Activated CD4-positive, alpha-beta T cell treated with anti-CD3 and anti-CD28 coated beads for 36 hours (primary cell): Measurements from ENCODE around the gene SCN5A. TPM values are rescaled to one million over a fixed set of nuclear protein-coding genes. Genes with fewer than 3 reads are reported as not detected.

ENCODE experiments used
- ATAC-seq: fragments of 200-7000 bp; cut with Tn5 transposase; one replicate; pipeline ENCODE4 v1.10.0; 2021; ENCODE audit warnings: mild to moderate bottlenecking, moderate library complexity
- CTCF ChIA-PET: fragments of 350-600 bp; sonication (Branson Sonifier 250); formaldehyde crosslinking; loops from one replicate; lab custom pipeline; 2021; ENCODE audit warnings: antibody characterized with exemption; lab: Charles Lee
- POLR2A ChIA-PET: fragments of 350-600 bp; sonication (Branson Sonifier 250); formaldehyde crosslinking; loops from one replicate; lab custom pipeline; 2021; ENCODE audit warnings: antibody characterized with exemption, inconsistent platforms; lab: Charles Lee
- DNase-seq: peaks from one replicate; pipeline ENCODE4 v3.0.0-alpha.2; 2020
- H3K27ac Mint-ChIP-seq: one replicate; pipeline ENCODE4 v1.8.0; 2021; ENCODE audit warnings: mixed read lengths
- H3K27me3 Mint-ChIP-seq: one replicate; pipeline ENCODE4 v1.8.0; 2021; ENCODE audit warnings: mixed read lengths
- H3K36me3 Mint-ChIP-seq: one replicate; pipeline ENCODE4 v1.8.0; 2021; ENCODE audit warnings: low read depth, mixed read lengths
- H3K4me1 Mint-ChIP-seq: one replicate; pipeline ENCODE4 v1.8.0; 2021; ENCODE audit warnings: mixed read lengths
- H3K4me3 Mint-ChIP-seq: one replicate; pipeline ENCODE4 v1.8.0; 2021; ENCODE audit warnings: mild to moderate bottlenecking, moderate library complexity, mixed read lengths
- H3K9me3 Mint-ChIP-seq: one replicate; pipeline ENCODE4 v1.8.0; 2021; ENCODE audit warnings: low read depth, mixed read lengths
- intact Hi-C, 2 experiments: fragments of 100-400 bp; cut with DNase I in 1 of 2; cut with micrococcal nuclease in 1 of 2; formaldehyde crosslinking; loops; one replicate each; pipeline versions ENCODE4 v1.14.2 to v1.15.1; 2022 to 2024; cut with DNase I, micrococcal nuclease
- total RNA-seq, 2 experiments: library from RNA; stranded (reverse); gene quantifications; one replicate each; pipeline ENCODE4 v1.2.3, GENCODE V29; 2021

Gene SCN5A
- total RNA-seq, 2 experiments from 2014 or later = 0.14 to 0.39 TPM

DNA sequence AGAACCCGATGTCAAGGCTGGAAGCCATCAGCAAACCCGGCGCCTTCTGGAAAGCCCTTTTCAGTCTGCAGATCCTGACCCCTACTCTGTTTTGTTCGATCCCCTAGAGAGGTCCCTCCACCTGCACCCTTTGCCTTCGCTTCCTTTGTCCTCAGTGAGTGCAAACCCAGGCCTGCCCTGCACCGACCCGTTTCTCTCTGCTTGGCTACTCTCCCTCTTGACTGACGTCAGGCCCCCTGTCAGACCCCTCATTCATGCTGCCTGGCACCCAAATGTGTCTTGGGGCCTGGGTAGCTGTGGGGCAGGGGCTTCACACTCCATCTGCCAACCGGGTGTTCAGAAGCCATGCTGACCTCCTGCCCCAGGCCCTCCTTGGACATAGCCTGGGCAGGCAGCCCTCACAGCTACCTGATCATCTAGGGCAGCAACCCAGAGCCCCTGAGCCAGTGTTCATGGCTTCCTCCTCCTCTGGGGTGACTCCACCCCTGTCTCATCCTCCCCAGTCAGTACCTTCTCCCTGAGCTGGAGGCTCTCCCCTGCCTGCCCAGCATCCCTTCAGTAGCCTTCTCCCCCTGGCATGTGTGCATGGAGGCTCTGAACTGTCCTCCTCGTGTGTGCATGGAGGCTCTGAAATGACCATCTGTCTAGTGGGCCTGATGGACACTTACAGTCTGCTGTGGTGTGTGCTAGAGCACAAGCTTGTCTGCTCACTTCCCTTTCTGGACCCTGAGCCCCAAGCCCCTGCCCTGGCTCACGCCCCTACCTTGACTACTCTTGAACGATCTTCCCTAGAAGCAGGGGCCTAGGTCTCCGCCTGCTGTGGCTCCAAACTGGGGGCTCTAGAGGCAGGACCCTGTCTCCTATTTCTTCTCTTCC is 83.9 kb downstream of the SCN5A start:
- ATAC-seq (no peak), DNase-seq (no peak)
- no peaks in the 10 kb centered on the region for H3K4me1 Mint-ChIP-seq
- no peak overlapping the region for H3K27ac Mint-ChIP-seq
- intact Hi-C loops = no loop called here
- ChIA-PET POLR2A (no interaction called here), CTCF (no interaction called here)
- no peaks in the 10 kb centered on the region for H3K9me3 Mint-ChIP-seq
- no peaks in the 10 kb centered on the region for H3K27me3 Mint-ChIP-seq
- H3K36me3 Mint-ChIP-seq = no peaks in the 10 kb centered on the region
- no peak overlapping the region for H3K4me3 Mint-ChIP-seq

DNA sequence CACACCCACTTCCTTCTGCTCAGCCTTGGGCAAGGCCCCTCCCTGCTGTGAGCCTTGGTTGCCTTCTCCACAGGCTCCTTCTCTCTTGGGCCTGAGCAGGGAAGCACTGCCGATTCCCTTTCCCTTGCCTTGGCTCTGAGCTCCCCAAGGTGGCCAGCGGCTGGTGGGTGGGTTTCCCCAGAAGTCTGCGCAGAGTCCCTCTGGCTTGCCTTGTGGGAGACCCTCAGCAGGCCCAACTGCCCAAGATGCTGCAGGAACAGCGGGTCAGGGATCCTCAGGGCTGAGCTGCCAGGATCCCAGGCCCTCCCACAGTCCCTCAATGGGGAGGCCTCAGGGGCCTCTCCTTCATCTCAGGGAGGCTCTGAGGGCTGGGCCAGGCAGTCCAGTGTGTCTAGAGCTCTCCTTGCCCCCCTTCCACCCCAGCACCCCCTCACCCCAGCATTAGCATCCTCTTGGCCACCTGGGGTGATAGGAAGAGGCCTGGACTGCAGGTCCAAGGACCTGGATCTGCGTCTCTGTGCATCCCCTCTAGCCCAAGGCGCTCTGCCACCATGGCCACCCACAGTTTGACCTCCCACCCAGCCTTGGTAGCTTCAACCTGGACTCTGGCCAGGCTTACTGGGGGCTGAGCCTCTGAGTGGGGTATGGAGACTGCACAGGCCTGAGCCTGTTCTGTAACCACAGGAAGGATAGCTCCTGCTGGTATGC is 84.7 kb downstream of the SCN5A start:
- CTCF ChIA-PET = no interaction called here

DNA sequence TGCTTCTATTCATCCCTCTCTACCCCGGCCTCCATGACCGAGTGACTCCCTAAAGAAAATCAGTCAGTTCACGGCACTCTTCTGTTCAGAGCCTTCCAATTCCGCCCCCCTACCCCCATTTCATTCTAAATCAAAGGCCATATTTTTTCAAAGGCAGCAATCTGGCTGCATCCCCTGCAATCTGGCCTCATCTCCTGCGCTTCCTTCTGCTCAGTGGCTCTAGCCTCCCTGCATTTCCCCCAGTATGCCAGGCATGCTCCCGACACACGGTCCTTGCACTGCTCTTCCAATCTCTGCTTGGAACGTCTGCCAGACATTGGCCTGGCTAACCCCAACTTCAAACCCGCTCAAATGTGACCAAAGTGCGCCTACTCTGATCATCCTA is 85.6 kb downstream of the SCN5A start:
- intact Hi-C loops = no loop called here
- Mint-ChIP-seq H3K36me3 (no peaks in the 10 kb centered on the region), H3K27ac (no peak overlapping the region), H3K4me1 (no peaks in the 10 kb centered on the region), H3K4me3 (no peak overlapping the region), H3K27me3 (no peaks in the 10 kb centered on the region), H3K9me3 (no peaks in the 10 kb centered on the region)
- ATAC-seq (no peak), DNase-seq (no peak)
- CTCF ChIA-PET = no interaction called here
- POLR2A ChIA-PET = no interaction called here

More for the DNA sequence above, 84.7 kb downstream of the SCN5A start:
- no peak for ATAC-seq
- Mint-ChIP-seq H3K4me1 (no peaks in the 10 kb centered on the region), H3K4me3 (no peak overlapping the region), H3K36me3 (no peaks in the 10 kb centered on the region), H3K27me3 (no peaks in the 10 kb centered on the region), H3K27ac (no peak overlapping the region), H3K9me3 (no peaks in the 10 kb centered on the region)
- POLR2A ChIA-PET = no interaction called here
- intact Hi-C loops = no loop called here
- DNase-seq = no peak

DNA sequence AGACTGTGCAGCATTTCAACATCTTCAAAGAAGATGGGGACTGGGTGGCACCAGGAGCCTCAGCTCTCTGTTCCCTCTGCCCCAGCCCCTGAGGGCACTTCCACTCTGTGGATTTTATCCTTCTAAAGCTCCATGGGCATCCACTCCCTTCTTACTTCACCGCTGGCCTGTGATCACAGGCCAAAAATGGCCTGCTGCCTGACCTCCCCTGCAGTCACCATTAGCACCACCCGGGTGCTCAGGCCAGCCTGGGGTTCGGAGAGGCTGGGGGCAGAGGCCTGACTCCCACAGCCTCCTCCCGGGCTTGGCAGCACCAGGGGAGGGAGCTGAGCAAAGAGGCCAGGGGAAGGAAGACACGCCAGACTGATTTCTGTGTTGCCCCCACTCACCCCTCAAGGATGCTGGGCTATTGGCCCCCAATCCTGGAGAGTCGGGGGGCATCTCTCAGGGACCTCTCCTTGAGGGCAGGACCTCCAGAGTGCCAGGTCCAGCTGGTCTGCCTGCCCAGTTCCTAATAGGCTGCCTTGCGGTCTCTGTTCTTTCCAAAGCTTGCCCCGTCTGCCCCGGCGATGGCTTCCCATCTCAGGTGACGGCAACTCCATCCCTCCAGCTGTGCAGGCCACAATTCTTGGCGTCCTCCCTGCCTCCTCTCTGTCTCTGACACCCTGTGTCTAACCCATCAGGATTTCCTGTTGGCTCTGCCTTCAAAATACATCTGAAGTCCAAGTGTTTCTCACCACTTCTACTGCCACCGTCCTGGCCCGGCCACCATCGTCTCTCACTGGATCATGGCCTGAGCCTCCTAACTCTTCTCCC is 86.2 kb downstream of the SCN5A start:
- H3K27ac Mint-ChIP-seq = no peak overlapping the region
- intact Hi-C loops = no loop called here
- H3K27me3 Mint-ChIP-seq = no peaks in the 10 kb centered on the region
- no peak overlapping the region for H3K4me3 Mint-ChIP-seq
- DNase-seq (no peak), ATAC-seq (no peak)
- H3K4me1 Mint-ChIP-seq = no peaks in the 10 kb centered on the region
- H3K9me3 Mint-ChIP-seq = no peaks in the 10 kb centered on the region
- ChIA-PET POLR2A (no interaction called here), CTCF (no interaction called here)
- H3K36me3 Mint-ChIP-seq = no peaks in the 10 kb centered on the region

DNA sequence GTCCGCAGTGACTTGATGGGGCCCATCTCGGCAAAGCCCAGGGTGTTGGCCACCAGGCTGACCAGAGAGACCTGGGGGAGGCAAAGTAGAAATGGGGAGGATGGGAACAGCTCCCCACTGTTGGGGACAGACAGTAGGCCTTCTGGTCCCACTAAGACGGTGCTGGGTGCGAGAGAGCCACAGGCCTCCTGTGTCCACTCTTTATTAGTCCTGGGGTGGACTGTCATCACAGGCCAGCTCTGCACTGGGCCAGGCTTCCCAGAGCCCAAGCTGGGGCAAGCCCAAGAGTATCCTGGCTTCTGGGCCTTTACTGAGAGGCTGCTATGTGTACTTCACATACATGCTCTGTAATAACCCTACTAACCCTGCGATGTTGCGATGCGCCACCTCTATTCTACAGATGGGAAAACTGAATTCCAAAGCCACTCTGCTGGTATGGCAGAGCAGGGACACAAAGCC is 87.0 kb downstream of the SCN5A start:
- no peaks in the 10 kb centered on the region for H3K27me3 Mint-ChIP-seq
- ChIA-PET POLR2A (no interaction called here), CTCF (interaction anchor here (0.5 kb wide), 1 partner anchor 54 kb away, joined by 3 read pairs; no protein-coding TSS in a partner anchor)
- no peak for DNase-seq
- no peak overlapping the region for H3K27ac Mint-ChIP-seq
- ATAC-seq = no peak
- no peaks in the 10 kb centered on the region for H3K36me3 Mint-ChIP-seq
- no peaks in the 10 kb centered on the region for H3K9me3 Mint-ChIP-seq
- intact Hi-C loops = no loop called here
- H3K4me1 Mint-ChIP-seq = no peaks in the 10 kb centered on the region
- no peak overlapping the region for H3K4me3 Mint-ChIP-seq

DNA sequence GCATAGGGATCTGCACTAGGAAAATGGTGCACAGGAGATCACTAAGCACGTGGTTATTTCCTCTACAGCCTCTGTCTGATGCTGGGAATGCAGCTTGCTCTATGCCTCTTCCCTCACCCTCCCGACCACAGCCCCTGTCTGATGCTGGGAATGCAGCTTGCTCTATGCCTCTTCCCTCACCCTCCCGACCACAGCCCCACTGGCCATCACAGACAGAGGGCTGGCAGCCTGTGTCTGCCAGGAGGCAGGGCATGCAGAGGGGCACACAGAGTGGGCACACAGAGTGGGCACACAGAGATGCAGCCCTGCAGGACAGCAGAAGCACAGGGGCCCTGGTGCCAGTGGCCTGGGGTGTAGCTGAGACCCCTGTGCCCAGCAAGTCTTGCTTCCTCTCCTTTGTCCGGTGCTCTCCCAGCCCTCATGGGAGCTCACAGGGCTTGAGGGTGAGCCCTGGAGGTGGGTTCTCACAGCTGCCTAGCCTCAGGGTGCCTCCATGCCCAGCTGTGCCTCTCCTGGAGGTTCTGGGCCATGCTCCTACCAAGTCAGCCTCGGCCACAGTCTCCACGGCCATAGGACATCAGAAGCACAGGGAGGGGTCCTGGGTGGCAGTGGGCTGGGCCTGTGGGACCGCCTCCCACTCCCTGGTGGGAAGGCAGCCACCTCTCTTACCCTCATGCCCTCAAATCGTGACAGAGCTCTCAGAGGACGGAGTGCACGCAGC is 87.6 kb downstream of the SCN5A start:
- H3K4me3 Mint-ChIP-seq = no peak overlapping the region
- H3K27ac Mint-ChIP-seq = no peak overlapping the region
- CTCF ChIA-PET = interaction anchor here (0.5 to 1.6 kb wide), 2 partner anchors 40 to 55 kb away, joined by 3 to 5 read pairs; no protein-coding TSS in a partner anchor
- intact Hi-C loops = no loop called here
- DNase-seq = no peak
- POLR2A ChIA-PET = interaction anchor here (0.6 kb wide), 1 partner anchor 517 kb away, joined by 7 read pairs; no protein-coding TSS in a partner anchor
- no peaks in the 10 kb centered on the region for H3K9me3 Mint-ChIP-seq
- H3K4me1 Mint-ChIP-seq = no peaks in the 10 kb centered on the region
- no peak for ATAC-seq
- no peaks in the 10 kb centered on the region for H3K27me3 Mint-ChIP-seq
- H3K36me3 Mint-ChIP-seq = no peaks in the 10 kb centered on the region

DNA sequence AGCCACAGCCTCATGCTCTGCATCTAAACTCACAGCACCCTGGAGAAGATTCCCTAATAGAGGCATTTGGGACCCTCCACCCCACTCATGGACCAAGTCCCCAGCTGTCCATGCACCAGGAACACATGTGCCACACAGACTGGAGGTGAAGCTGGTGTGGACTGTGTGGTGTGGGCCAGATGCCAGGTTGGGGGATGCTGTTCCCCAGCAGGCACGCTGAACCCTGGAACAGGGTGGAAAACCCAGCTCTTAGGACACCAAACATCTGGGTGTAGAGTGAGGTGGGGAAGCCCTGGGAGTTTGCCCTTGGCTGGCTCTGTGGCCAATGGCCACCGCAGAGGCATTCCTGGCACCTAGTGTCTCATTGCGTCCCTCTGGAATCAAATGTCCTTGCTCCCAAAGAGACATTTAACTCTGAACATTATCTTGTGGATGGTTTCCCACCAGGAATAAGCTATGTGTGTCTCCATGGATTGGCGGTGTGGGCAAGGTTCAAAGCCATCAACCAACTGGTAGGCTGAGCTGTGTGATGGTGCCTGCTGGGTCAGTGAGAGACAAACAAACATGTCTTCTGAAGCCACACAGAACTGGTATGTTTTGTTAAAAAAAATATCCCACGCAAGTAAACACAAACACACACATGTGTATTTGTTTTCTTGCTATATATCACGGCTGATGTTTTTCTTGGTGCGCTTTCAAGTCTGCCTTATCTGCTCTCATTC is 88.3 kb downstream of the SCN5A start:
- CTCF ChIA-PET = interaction anchor here (1.0 to 1.6 kb wide), 2 partner anchors 40 to 90 kb away, joined by 3 to 5 read pairs; no protein-coding TSS in a partner anchor
- H3K27ac Mint-ChIP-seq = no peak overlapping the region
- H3K9me3 Mint-ChIP-seq = no peaks in the 10 kb centered on the region
- intact Hi-C loops = no loop called here
- no peaks in the 10 kb centered on the region for H3K4me1 Mint-ChIP-seq
- POLR2A ChIA-PET = no interaction called here
- no peak for ATAC-seq
- no peak overlapping the region for H3K4me3 Mint-ChIP-seq
- H3K36me3 Mint-ChIP-seq = no peaks in the 10 kb centered on the region
- H3K27me3 Mint-ChIP-seq = peaks cover 3% of the 10 kb centered on the region
- DNase-seq = no peak

DNA sequence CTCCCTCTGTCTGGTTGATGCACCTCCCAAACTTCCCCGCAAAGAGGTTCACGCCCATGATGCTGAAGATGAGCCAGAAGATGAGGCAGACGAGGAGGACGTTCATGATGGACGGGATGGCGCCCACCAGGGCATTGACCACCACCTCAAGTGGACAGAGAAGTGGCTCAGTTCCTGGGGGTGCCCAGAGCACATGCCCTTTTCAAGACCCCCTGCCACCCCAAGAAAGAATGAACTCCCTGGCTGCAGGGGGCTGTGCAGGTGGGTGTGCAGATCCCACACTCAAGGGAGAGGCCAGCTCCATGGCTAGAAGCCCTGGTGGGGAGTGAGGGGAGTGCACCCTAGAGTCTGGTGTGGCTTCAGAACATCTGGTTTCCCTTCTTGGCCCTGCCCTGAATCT is 89.2 kb downstream of the SCN5A start:
- intact Hi-C loops = no loop called here

DNA sequence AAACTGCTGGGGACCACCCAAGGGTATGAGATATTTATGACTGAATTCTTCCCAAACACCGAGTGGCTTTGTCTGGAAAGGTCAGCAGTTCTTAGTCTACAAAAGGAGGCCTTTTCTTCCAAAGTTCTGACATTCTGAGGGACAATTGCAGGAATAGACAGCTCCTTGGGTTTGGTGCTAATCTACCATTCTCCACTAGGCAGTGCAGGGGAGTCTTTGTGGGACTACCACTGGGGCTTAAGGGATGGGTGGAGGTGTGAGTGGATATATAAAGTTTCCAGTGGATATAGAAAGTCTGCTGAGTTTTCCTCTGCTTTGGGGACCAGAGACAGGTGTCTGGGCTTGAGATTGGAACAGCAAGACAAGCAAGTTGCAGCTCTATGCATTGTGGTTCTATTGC is 90.6 kb downstream of the SCN5A start:
- Mint-ChIP-seq H3K9me3 (no peaks in the 10 kb centered on the region), H3K4me3 (no peak overlapping the region), H3K27me3 (peaks cover 3% of the 10 kb centered on the region), H3K4me1 (no peaks in the 10 kb centered on the region), H3K36me3 (no peaks in the 10 kb centered on the region), H3K27ac (no peak overlapping the region)
- DNase-seq (no peak), ATAC-seq (no peak)
- intact Hi-C loops = no loop called here
- ChIA-PET POLR2A (no interaction called here), CTCF (interaction anchor here (0.6 to 1.9 kb wide), 2 partner anchors 11 to 37 kb away, joined by 5 to 7 read pairs; no protein-coding TSS in a partner anchor)

More for the DNA sequence above, 89.2 kb downstream of the SCN5A start:
- ATAC-seq (no peak), DNase-seq (no peak)
- Mint-ChIP-seq H3K4me3 (no peak overlapping the region), H3K36me3 (no peaks in the 10 kb centered on the region), H3K9me3 (no peaks in the 10 kb centered on the region), H3K27ac (no peak overlapping the region), H3K4me1 (no peaks in the 10 kb centered on the region), H3K27me3 (peaks cover 3% of the 10 kb centered on the region)
- ChIA-PET CTCF (interaction anchor here (0.5 to 1.6 kb wide), 3 partner anchors 39 to 91 kb away, joined by 3 to 5 read pairs (median 3); no protein-coding TSS in a partner anchor), POLR2A (no interaction called here)

DNA sequence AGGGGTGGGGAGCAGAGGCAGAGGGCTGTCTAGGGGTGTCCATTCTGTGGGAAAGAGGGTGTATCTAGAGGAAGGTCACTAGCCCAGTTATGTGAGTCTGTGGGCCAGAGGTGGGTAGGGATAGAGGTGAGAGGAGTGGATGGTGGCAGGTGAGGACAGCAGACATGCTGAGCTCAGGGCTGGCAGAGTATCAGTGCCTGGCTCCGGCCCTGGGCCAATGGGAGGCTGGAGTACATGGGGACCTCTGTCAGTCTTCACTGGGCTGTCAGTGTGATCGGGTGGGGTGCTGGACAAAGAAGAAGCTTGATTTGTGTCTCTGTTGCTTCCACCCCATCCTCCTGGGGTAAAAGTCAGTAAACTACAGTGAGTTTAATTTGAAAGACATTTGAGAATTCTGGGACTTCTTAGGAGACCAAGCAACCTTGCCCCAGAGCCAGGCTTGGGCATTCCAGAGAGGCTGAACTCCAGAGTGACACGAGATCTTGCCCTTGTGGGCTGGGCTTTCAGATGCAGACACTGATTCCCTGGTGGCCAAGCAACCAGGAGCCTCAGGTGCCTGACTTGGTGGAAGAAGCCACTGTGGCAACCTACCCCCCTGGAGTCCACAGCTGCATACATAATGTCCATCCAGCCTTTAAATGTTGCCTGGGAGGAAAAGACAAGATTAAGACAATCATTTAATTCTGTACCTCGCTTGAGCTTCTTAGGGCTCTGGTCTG is 92.7 kb downstream of the SCN5A start:
- intact Hi-C loops = no loop called here
- Mint-ChIP-seq H3K27me3 (peaks cover 3% of the 10 kb centered on the region), H3K4me3 (no peak overlapping the region), H3K4me1 (no peaks in the 10 kb centered on the region), H3K36me3 (no peaks in the 10 kb centered on the region), H3K27ac (no peak overlapping the region), H3K9me3 (no peaks in the 10 kb centered on the region)
- CTCF ChIA-PET = interaction anchor here (1.8 to 1.9 kb wide), 2 partner anchors 35 kb away, joined by 4 to 7 read pairs; no protein-coding TSS in a partner anchor
- no peak for ATAC-seq
- DNase-seq = no peak
- POLR2A ChIA-PET = no interaction called here
